ENCODE measurements around the gene STX4.

STX4 gene

GRCh38 chr16:31036691-31037090 is 3.3 kb downstream of the STX4 start:
- DNase-seq (ENCODE audit: low read depth) = no peak
- H3K4me3 ChIP-seq (ENCODE audit: low read depth, low read length) = no peak overlapping the region
- TF ChIP-seq CTCF (IDR thresholded peaks at IDR 0.05; ENCODE audit: insufficient read depth, low read depth, low read length, missing control alignments) = no peak

DNA sequence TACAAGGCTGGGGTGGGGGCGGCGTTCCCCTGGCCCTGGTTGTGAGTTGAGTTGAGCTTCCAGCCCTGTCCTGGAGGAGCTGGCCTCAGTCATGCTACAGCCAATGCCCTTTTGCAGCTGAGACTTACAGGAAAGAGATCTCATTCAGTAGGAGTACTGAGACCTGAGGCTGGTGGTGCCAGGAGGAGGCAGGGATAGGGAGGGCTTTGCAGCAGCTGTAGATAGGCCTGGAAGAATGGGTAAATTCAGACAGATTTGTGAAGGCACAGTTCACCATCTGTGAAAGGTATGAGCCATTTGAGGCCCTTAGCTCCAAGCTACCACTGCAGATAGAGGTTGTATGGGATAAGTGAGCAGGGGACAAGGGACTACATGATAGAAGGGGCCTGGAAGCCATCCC is 5.6 kb downstream of the STX4 start:
- no peak for TF ChIP-seq CTCF (IDR thresholded peaks at IDR 0.05; ENCODE audit: insufficient read depth, low read depth, low read length, missing control alignments)
- H3K4me3 ChIP-seq (ENCODE audit: low read depth, low read length) = no peak overlapping the region
- no peak for DNase-seq (ENCODE audit: low read depth)

GRCh38 chr16:31042866-31043265 is 9.5 kb downstream of the STX4 start:
- DNase-seq (ENCODE audit: low read depth) = no peak
- no peak for TF ChIP-seq CTCF (IDR thresholded peaks at IDR 0.05; ENCODE audit: insufficient read depth, low read depth, low read length, missing control alignments)
- no peak overlapping the region for H3K4me3 ChIP-seq (ENCODE audit: low read depth, low read length)

DNA sequence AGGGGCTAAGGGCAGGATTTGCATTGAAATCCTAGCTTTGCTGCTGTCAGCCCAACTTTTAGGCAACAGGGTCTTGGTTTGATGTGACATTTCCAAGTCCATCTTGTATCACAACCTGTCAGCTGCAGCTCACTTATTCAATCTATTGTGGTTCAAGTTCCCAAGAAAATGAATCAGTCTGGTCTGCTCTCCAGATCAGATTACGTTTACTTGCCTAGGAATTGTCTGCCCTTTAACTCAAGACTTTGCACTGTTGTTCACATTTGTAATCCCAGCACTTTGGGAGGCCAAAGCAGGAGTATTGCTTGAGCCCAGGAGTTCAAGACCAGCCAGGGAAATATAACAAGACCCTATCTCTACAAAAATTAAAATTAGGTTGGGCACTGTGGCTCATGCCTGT is 10.0 kb downstream of the STX4 start:
- TF ChIP-seq CTCF (IDR thresholded peaks at IDR 0.05; ENCODE audit: insufficient read depth, low read depth, low read length, missing control alignments) = no peak
- no peak overlapping the region for H3K4me3 ChIP-seq (ENCODE audit: low read depth, low read length)
- no peak for DNase-seq (ENCODE audit: low read depth)

GRCh38 chr16:31043898-31044481 is 10.6 kb downstream of the STX4 start:
- no peak for DNase-seq (ENCODE audit: low read depth)
- H3K4me3 ChIP-seq (ENCODE audit: low read depth, low read length) = no peak overlapping the region
- no peak for TF ChIP-seq CTCF (IDR thresholded peaks at IDR 0.05; ENCODE audit: insufficient read depth, low read depth, low read length, missing control alignments)

- DNase-seq (ENCODE audit: low read depth) = no peak
- TF ChIP-seq CTCF (IDR thresholded peaks at IDR 0.05; ENCODE audit: insufficient read depth, low read depth, low read length, missing control alignments) = no peak
- no peak overlapping the region for H3K4me3 ChIP-seq (ENCODE audit: low read depth, low read length)
Measured at GRCh38 chr16:31050280-31051030, 17.1 kb downstream of the STX4 start.

DNA sequence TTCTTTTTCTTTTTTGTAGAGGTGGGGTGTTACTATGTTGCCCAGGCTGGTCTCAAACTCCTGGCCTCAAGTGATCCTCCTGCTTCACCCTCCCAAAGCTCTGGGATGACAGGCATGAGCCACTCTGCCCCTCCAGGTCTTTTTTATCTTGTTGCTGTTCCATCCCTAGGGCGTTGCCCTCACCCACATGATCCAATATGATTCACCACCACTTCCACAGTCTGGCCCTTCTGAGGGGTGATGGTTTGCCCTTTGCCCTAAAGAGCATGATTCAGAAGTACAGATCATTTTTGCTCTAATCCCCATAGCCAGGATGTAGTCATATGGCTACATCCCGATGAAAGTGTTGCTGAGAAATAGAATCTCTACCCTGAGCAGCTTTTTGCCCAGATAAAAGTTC is 18.8 kb downstream of the STX4 start:
- no peak for TF ChIP-seq CTCF (IDR thresholded peaks at IDR 0.05; ENCODE audit: insufficient read depth, low read depth, low read length, missing control alignments)
- no peak overlapping the region for H3K4me3 ChIP-seq (ENCODE audit: low read depth, low read length)
- no peak for DNase-seq (ENCODE audit: low read depth)

Data from GM12865 (cell line).